Ishikawa (cell line): Measurements from ENCODE around the gene PHOX2A.

Source experiments
- CEBPB ChIP-seq: IDR thresholded peaks from 2 replicates; pipeline ENCODE4 v1.6.1; 2012
- CREB1 ChIP-seq: IDR thresholded peaks from 2 replicates; pipeline ENCODE4 v1.6.1; 2012; ENCODE audit warnings: low read depth
- EGR1 ChIP-seq: IDR thresholded peaks from 2 replicates; pipeline ENCODE4 v1.6.1; 2012
- EP300 ChIP-seq: IDR thresholded peaks from 2 replicates; pipeline ENCODE4 v1.6.1; 2012; ENCODE audit warnings: borderline replicate concordance
- FOXM1 ChIP-seq: IDR thresholded peaks from 2 replicates; pipeline ENCODE4 v1.6.1; 2012; ENCODE audit warnings: low read depth, borderline replicate concordance
- NFIC ChIP-seq: IDR thresholded peaks from 2 replicates; pipeline ENCODE4 v1.6.1; 2012
- RAD21 ChIP-seq: IDR thresholded peaks from 2 replicates; pipeline ENCODE4 v1.6.1; 2012; ENCODE audit warnings: low read depth
- TAF1 ChIP-seq: IDR thresholded peaks from 2 replicates; pipeline ENCODE4 v1.6.1; 2012; ENCODE audit warnings: low read depth, mild to moderate bottlenecking
- TCF12 ChIP-seq: IDR thresholded peaks from 2 replicates; pipeline ENCODE4 v1.6.1; 2012; ENCODE audit warnings: low read depth
- TEAD4 ChIP-seq: IDR thresholded peaks from 2 replicates; pipeline ENCODE4 v1.6.1; 2012
- YY1 ChIP-seq: IDR thresholded peaks from 2 replicates; pipeline ENCODE4 v1.6.1; 2012; ENCODE audit warnings: low read depth
- ZBTB7A ChIP-seq: IDR thresholded peaks from 2 replicates; pipeline ENCODE4 v1.6.1; 2012; ENCODE audit warnings: low read depth
- TF ChIP-seq, protein P1 (sequence below): IDR thresholded peaks from 2 replicates; pipeline ENCODE4 v1.6.1; 2012
- TF ChIP-seq, protein P2 (sequence below): IDR thresholded peaks from 2 replicates; pipeline ENCODE4 v1.6.1; 2012; ENCODE audit warnings: low read depth, mild to moderate bottlenecking
- TF ChIP-seq, protein P3 (sequence below): IDR thresholded peaks from 2 replicates; pipeline ENCODE4 v1.6.1; 2012

The PHOX2A gene

DNA sequence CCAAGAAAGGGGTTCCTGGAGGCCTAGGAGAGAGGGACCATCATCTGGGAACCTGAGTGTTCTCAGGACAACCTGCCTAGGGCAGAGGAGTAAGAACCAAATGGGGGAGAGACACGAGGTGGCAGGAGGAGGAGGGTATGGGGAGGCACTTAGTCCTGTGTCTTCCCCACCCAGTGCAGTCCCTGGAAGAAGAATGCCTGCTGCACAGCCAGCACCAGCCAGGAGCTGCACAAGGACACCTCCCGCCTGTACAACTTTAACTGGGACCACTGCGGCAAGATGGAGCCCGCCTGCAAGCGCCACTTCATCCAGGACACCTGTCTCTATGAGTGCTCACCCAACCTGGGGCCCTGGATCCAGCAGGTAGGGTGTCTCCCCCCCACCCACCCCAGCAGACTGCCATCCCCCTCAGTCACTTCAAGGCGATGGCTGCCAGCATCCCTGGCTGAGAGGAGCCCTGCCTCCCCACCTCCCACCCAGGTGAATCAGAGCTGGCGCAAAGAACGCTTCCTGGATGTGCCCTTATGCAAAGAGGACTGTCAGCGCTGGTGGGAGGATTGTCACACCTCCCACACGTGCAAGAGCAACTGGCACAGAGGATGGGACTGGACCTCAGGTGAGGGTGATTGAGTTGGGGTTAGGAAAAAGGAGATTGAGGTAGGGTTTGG, 23.1 kb downstream of the PHOX2A start:
- TF ChIP-seq ZBTB7A = no peak
- TF ChIP-seq, protein P1, sequence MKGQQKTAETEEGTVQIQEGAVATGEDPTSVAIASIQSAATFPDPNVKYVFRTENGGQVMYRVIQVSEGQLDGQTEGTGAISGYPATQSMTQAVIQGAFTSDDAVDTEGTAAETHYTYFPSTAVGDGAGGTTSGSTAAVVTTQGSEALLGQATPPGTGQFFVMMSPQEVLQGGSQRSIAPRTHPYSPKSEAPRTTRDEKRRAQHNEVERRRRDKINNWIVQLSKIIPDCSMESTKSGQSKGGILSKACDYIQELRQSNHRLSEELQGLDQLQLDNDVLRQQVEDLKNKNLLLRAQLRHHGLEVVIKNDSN = no peak
- TF ChIP-seq RAD21 = no peak
- no peak for TF ChIP-seq CREB1
- no peak for TF ChIP-seq TEAD4

DNA sequence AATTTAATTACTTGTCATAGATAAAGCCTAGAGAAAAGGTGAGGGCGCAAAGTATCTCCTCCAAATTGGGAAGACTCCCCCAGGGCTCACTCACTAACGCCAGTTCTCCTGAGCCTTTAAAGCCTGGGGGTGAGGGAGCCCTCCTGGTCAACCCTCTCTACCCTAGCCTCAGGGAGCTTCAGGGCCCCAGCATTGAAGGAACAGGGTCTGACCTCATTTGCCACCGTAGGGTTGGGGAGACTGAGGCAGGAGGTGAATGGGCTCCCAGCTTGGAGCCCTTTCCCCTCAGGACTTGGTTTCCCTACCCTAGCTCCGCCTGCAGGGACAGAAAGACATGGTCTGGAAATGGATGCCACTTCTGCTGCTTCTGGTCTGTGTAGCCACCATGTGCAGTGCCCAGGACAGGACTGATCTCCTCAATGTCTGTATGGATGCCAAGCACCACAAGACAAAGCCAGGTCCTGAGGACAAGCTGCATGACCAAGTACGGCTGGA, 25.7 kb downstream of the PHOX2A start:
- TF ChIP-seq EP300 (no peak), TAF1 (no peak), CREB1 (no peak), ZBTB7A (no peak), RAD21 (no peak), NFIC (no peak), TEAD4 (no peak), TCF12 (no peak), CEBPB (no peak), YY1 (no peak), FOXM1 (no peak), EGR1 (no peak)
- TF ChIP-seq, protein P2, sequence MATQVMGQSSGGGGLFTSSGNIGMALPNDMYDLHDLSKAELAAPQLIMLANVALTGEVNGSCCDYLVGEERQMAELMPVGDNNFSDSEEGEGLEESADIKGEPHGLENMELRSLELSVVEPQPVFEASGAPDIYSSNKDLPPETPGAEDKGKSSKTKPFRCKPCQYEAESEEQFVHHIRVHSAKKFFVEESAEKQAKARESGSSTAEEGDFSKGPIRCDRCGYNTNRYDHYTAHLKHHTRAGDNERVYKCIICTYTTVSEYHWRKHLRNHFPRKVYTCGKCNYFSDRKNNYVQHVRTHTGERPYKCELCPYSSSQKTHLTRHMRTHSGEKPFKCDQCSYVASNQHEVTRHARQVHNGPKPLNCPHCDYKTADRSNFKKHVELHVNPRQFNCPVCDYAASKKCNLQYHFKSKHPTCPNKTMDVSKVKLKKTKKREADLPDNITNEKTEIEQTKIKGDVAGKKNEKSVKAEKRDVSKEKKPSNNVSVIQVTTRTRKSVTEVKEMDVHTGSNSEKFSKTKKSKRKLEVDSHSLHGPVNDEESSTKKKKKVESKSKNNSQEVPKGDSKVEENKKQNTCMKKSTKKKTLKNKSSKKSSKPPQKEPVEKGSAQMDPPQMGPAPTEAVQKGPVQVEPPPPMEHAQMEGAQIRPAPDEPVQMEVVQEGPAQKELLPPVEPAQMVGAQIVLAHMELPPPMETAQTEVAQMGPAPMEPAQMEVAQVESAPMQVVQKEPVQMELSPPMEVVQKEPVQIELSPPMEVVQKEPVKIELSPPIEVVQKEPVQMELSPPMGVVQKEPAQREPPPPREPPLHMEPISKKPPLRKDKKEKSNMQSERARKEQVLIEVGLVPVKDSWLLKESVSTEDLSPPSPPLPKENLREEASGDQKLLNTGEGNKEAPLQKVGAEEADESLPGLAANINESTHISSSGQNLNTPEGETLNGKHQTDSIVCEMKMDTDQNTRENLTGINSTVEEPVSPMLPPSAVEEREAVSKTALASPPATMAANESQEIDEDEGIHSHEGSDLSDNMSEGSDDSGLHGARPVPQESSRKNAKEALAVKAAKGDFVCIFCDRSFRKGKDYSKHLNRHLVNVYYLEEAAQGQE = no peak
- TF ChIP-seq, protein P1 = no peak
- TF ChIP-seq, protein P3, sequence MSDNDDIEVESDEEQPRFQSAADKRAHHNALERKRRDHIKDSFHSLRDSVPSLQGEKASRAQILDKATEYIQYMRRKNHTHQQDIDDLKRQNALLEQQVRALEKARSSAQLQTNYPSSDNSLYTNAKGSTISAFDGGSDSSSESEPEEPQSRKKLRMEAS = no peak

DNA sequence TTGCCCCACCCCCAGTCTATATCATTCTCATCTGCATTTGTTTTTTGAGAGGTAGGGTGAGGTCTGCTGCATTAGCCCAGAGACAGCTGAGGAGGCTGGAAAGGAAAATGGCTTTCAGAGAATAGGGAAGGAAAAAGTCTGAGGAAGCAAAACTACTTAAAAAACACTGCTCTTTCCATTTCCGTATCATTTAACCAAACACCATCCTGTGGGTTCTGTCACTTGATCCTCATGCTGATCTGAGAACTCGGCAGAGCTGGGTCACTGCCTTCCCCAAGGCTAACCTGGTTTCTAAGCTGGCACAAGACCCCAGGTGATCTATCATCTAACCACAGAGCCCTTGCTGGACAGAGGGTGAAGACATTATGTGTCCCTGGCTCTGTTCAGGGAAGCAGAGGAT, 26.1 kb downstream of the PHOX2A start:
- TF ChIP-seq EP300 (no peak), FOXM1 (no peak), YY1 (no peak), TEAD4 (no peak), TAF1 (no peak), RAD21 (no peak), ZBTB7A (no peak), NFIC (no peak), TCF12 (no peak), CEBPB (no peak), CREB1 (no peak), EGR1 (no peak)
- TF ChIP-seq, protein P3 = no peak
- TF ChIP-seq, protein P2 = no peak
- TF ChIP-seq, protein P1 = no peak

DNA sequence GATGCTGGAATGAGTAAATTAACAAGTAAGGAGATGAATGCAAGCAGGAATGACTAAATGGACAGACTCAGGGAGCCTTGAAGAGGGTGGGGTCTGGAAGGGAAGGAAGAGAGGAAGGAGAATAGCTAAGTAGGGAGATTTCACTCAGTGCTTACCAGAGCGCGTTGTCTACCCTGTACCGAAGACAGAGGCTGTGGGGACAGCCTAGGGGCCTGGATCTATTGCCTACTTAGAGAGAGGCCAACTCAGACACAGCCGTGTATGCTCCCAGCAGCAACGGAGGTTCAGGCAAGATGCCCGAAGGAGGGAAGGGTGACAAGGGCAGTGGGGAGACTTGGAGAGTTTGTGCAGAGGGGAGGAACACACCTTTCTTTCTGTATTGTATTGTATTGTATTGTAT, 27.3 kb downstream of the PHOX2A start, which contains the start of gene FOLR2:
FOLR2 (plus strand) TSS at position 157 of the 400 bp plus-strand sequence. CDS start 1,791 bp downstream, outside the sequence.
- TF ChIP-seq TEAD4 (no peak), TAF1 (no peak), ZBTB7A (no peak)
- TF ChIP-seq, protein P2 = no peak
- TF ChIP-seq, protein P3 = no peak
